HCT116 (cell line): ENCODE data around the gene RNF41. TPM values are rescaled to one million over a fixed set of nuclear protein-coding genes. Genes with fewer than 3 reads are reported as not detected.

Experiments used
- ATAC-seq: fragments of 200-7000 bp; cut with Tn5 transposase; 2 replicates; pipeline ENCODE4 v1.9.1; 2020; ENCODE audit warnings: mild to moderate bottlenecking, moderate library complexity
- BruUV-seq: library from RNA; stranded (reverse); fragments of 400-500 nt; replicated peaks from 2 replicates; lab custom pipeline; 2021; lab: Mats Ljungman, UMichigan
- CTCF ChIA-PET: fragments of 300-600 bp; sonication (Branson Sonifier 250); formaldehyde crosslinking; loops from one replicate; lab custom pipeline; 2021; ENCODE audit warnings: antibody characterized with exemption; lab: Charles Lee
- POLR2A ChIA-PET: fragments of 300-600, 350-600 bp; sonication (Branson Sonifier 250); formaldehyde crosslinking; loops from one replicate; lab custom pipeline; 2021; ENCODE audit warnings: antibody characterized with exemption; lab: Charles Lee
- RAD21 ChIA-PET, 2 experiments: fragments of 300-600 bp; sonication (Branson Sonifier 250); formaldehyde crosslinking; loops; one replicate each; lab custom pipeline; 2023; ENCODE audit warnings: low total read pairs in 2 of 2; ENCODE audit not compliant: uncharacterized antibody in 2 of 2, unreplicated experiment in 2 of 2, low non-redundant PET in 1 of 2; lab: Charles Lee
- DNase-seq: peaks from one replicate; pipeline ENCODE4 v3.0.0-alpha.2; 2010; ENCODE audit warnings: low read depth, low spot score
- H2AFZ ChIP-seq: fragments of 200-600 bp; shearing (Covaris generic), sonication (generic); 2 replicates; pipeline ENCODE4 v1.6.1; 2017; ENCODE audit warnings: low read depth, mixed run types, mixed read lengths, antibody characterized with exemption, low read length; ENCODE audit not compliant: poor library complexity, severe bottlenecking
- H3K27ac ChIP-seq: 2 replicates; pipeline ENCODE4 v1.5.1; 2012; ENCODE audit warnings: low read depth, low read length
- H3K27me3 ChIP-seq: fragments of 200-600 bp; sonication (generic); 2 replicates; pipeline ENCODE4 v1.6.1; 2016; ENCODE audit warnings: mixed run types, low read length, mixed read lengths; ENCODE audit not compliant: insufficient read depth
- H3K36me3 ChIP-seq, 2 experiments: fragments of 200-500 bp in 1 of 2; fragments of 200-600 bp in 1 of 2; sonication (Bioruptor generic) in 1 of 2; sonication (generic) in 1 of 2; 2 replicates each; pipeline versions ENCODE4 v1.5.1 to v1.6.1; 2014 to 2016; ENCODE audit warnings: low read length in 2 of 2, inconsistent platforms in 1 of 2, mixed read lengths in 1 of 2, mixed run types in 1 of 2; ENCODE audit not compliant: insufficient read depth in 2 of 2, control insufficient read depth in 1 of 2
- H3K4me1 ChIP-seq, 2 experiments: fragments of 200-600 bp in 1 of 2; sonication (generic) in 1 of 2; 2 replicates each; pipeline versions ENCODE4 v1.5.1 to v1.6.1; 2012 to 2017; ENCODE audit warnings: low read length in 2 of 2, inconsistent platforms in 1 of 2, mild to moderate bottlenecking in 1 of 2, mixed read lengths in 1 of 2, mixed run types in 1 of 2, moderate library complexity in 1 of 2; ENCODE audit not compliant: insufficient read depth in 2 of 2, control insufficient read depth in 1 of 2
- H3K4me2 ChIP-seq: fragments of 200-600 bp; sonication (generic); 2 replicates; pipeline ENCODE4 v1.6.1; 2017; ENCODE audit warnings: mixed run types, low read length, mixed read lengths
- H3K4me3 ChIP-seq, 2 experiments: fragments of 200-600 bp in 1 of 2; sonication (generic) in 1 of 2; replicated peaks in 1 of 2; 2 replicates each; pipeline ENCODE4 v1.5.1; 2011 to 2016; ENCODE audit warnings: low read length in 2 of 2, control low read depth in 1 of 2, low read depth in 1 of 2, mild to moderate bottlenecking in 1 of 2, mixed read lengths in 1 of 2, mixed run types in 1 of 2
- H3K79me2 ChIP-seq: fragments of 200-600 bp; sonication (generic); 2 replicates; pipeline ENCODE4 v1.6.1; 2017; ENCODE audit warnings: mild to moderate bottlenecking, mixed run types, low read length, moderate library complexity, mixed read lengths; ENCODE audit not compliant: insufficient read depth
- H3K9ac ChIP-seq: fragments of 200-600 bp; sonication (generic); 2 replicates; pipeline ENCODE4 v1.6.1; 2016; ENCODE audit warnings: low read length, mixed read lengths
- H3K9me2 ChIP-seq: fragments of 200-600 bp; sonication (generic), shearing (Covaris generic); 2 replicates; pipeline ENCODE4 v1.6.1; 2017; ENCODE audit warnings: mixed run types, mild to moderate bottlenecking, moderate library complexity; ENCODE audit not compliant: insufficient read depth
- H3K9me3 ChIP-seq, 2 experiments: fragments of 200-500 bp in 1 of 2; fragments of 200-600 bp in 1 of 2; sonication (Bioruptor generic) in 1 of 2; sonication (generic) in 1 of 2; 2 replicates each; pipeline ENCODE4 v1.6.1; 2014 to 2017; ENCODE audit warnings: low read length in 2 of 2, mixed read lengths in 2 of 2, inconsistent platforms in 1 of 2, low read depth in 1 of 2, mild to moderate bottlenecking in 1 of 2, mixed run types in 1 of 2, moderate library complexity in 1 of 2; ENCODE audit not compliant: control insufficient read depth in 1 of 2, insufficient read depth in 1 of 2
- H4K20me1 ChIP-seq: fragments of 200-600 bp; sonication (generic), shearing (Covaris generic); 2 replicates; pipeline ENCODE4 v1.6.1; 2017; ENCODE audit warnings: mixed run types, mild to moderate bottlenecking, moderate library complexity; ENCODE audit not compliant: insufficient read depth
- CBX3 ChIP-seq: IDR thresholded peaks from 2 replicates; pipeline ENCODE4 v1.6.1; 2012; ENCODE audit warnings: low read depth
- CEBPB ChIP-seq: IDR thresholded peaks from 2 replicates; pipeline ENCODE4 v1.6.1; 2012; ENCODE audit warnings: low read depth
- EGR1 ChIP-seq: IDR thresholded peaks from 2 replicates; pipeline ENCODE4 v1.6.1; 2012; ENCODE audit warnings: low read depth
- ELF1 ChIP-seq: IDR thresholded peaks from 2 replicates; pipeline ENCODE4 v1.6.1; 2012; ENCODE audit warnings: low read depth, borderline replicate concordance
- FOSL1 ChIP-seq: IDR thresholded peaks from 2 replicates; pipeline ENCODE4 v1.6.1; 2012; ENCODE audit warnings: low read depth
- JUND ChIP-seq: IDR thresholded peaks from 2 replicates; pipeline ENCODE4 v1.6.1; 2012
- POLR2A ChIP-seq: IDR thresholded peaks from 2 replicates; pipeline ENCODE4 v1.7.0; 2011; ENCODE audit warnings: borderline replicate concordance; ENCODE audit not compliant: insufficient read depth, insufficient read length; ENCODE audit errors: extremely low read depth
- SRF ChIP-seq: IDR thresholded peaks from 2 replicates; pipeline ENCODE4 v1.6.1; 2012; ENCODE audit warnings: low read depth
- ZFX ChIP-seq: fragments of 450-650 bp; IDR thresholded peaks from 2 replicates; pipeline ENCODE4 v1.6.1; 2017
- intact Hi-C: fragments of 100-400 bp; cut with micrococcal nuclease; formaldehyde crosslinking; loops from 2 replicates; pipeline ENCODE4 v1.10.0; 2022
- total RNA-seq: library from RNA; stranded (reverse); gene quantifications from one replicate; pipeline ENCODE4 v1.2.1, GENCODE V29; 2021; ENCODE audit not compliant: unreplicated experiment
- TF ChIP-seq, protein P1 (sequence below): IDR thresholded peaks from 2 replicates; pipeline ENCODE4 v1.6.1; 2012; ENCODE audit warnings: low read depth

RNF41 gene
- total RNA-seq, 1 experiment from 2014 or later = 40.6 TPM

- BruUV-seq = no TSS peak
- no peaks in the 10 kb centered on the region for H4K20me1 ChIP-seq
- no peak overlapping the region for H2AFZ ChIP-seq
- ChIA-PET POLR2A (no interaction called here), CTCF (interaction anchor here (1.3 kb wide), 1 partner anchor 34 kb away, joined by 3 read pairs; the partner anchor contains the start of gene SMARCC2), RAD21 (no interaction called here)
- no peaks in the 10 kb centered on the region for H3K27me3 ChIP-seq
- no peak overlapping the region for H3K4me2 ChIP-seq
- no peaks in the 10 kb centered on the region for H3K9me2 ChIP-seq
- H3K9me3 ChIP-seq = no peaks in the 10 kb centered on the region
- intact Hi-C loops = no loop called here
- H3K9ac ChIP-seq = no peak overlapping the region
- TF ChIP-seq, protein P1, sequence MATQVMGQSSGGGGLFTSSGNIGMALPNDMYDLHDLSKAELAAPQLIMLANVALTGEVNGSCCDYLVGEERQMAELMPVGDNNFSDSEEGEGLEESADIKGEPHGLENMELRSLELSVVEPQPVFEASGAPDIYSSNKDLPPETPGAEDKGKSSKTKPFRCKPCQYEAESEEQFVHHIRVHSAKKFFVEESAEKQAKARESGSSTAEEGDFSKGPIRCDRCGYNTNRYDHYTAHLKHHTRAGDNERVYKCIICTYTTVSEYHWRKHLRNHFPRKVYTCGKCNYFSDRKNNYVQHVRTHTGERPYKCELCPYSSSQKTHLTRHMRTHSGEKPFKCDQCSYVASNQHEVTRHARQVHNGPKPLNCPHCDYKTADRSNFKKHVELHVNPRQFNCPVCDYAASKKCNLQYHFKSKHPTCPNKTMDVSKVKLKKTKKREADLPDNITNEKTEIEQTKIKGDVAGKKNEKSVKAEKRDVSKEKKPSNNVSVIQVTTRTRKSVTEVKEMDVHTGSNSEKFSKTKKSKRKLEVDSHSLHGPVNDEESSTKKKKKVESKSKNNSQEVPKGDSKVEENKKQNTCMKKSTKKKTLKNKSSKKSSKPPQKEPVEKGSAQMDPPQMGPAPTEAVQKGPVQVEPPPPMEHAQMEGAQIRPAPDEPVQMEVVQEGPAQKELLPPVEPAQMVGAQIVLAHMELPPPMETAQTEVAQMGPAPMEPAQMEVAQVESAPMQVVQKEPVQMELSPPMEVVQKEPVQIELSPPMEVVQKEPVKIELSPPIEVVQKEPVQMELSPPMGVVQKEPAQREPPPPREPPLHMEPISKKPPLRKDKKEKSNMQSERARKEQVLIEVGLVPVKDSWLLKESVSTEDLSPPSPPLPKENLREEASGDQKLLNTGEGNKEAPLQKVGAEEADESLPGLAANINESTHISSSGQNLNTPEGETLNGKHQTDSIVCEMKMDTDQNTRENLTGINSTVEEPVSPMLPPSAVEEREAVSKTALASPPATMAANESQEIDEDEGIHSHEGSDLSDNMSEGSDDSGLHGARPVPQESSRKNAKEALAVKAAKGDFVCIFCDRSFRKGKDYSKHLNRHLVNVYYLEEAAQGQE = no peak
- TF ChIP-seq ZFX (no peak), SRF (no peak), FOSL1 (no peak), ELF1 (no peak), EGR1 (no peak), POLR2A (no peak), CEBPB (no peak), CBX3 (no peak), JUND (no peak)
- DNase-seq (no peak), ATAC-seq (no peak)
- no peak overlapping the region for H3K27ac ChIP-seq
- peaks cover 23 to 44% of the 10 kb centered on the region in 2 experiments for H3K4me1 ChIP-seq
- H3K36me3 ChIP-seq = peaks cover 6 to 14% of the 10 kb centered on the region in 2 experiments; a peak in 3 of 4 replicates
- peaks cover 23% of the 10 kb centered on the region for H3K79me2 ChIP-seq
- H3K4me3 ChIP-seq = no peak overlapping the region
Observed at GRCh38 chr12:56155256-56155845, 66.4 kb downstream of the RNF41 start.
